ENCODE data around the gene IL12RB2. TPM values are rescaled to one million over a fixed set of nuclear protein-coding genes. Genes with fewer than 3 reads are reported as not detected.
"Not testable (repeated sequence)": the region's sequence is repeated elsewhere in the genome, so short reads cannot be mapped to it uniquely, and the experiment has no call there.

IL12RB2 gene
- total and polyA plus RNA-seq, 8 donors: 0.48 to 1.2 (median 0.69) TPM

- Histone ChIP-seq H3K4me1 (peaks cover 0 to 6% of the 10 kb centered on the region in 2 donors), H3K4me3 (no peak overlapping the region), H3K9me3 (no peaks in the 10 kb centered on the region), H3K27me3 (no peaks in the 10 kb centered on the region), H3K36me3 (peaks cover 0 to 95% of the 10 kb centered on the region in 2 donors), H3K27ac (no peak overlapping the region)
- peak; percentile 82 for ATAC-seq
- intact Hi-C loops (cut with DNase I): no loop called here
- TF ChIP-seq CTCF (IDR thresholded peaks at IDR 0.05): no peak
- no peak for DNase-seq
Observed at GRCh38 chr1:67414574-67414973, 106.9 kb downstream of the IL12RB2 start.

- ATAC-seq (no peak), DNase-seq (no peak)
- H3K4me3 ChIP-seq: no peak overlapping the region
- H3K9me3 ChIP-seq: no peaks in the 10 kb centered on the region
- no peak overlapping the region for H3K27ac ChIP-seq
- no peaks in the 10 kb centered on the region for H3K27me3 ChIP-seq
- peaks cover 0 to 95% of the 10 kb centered on the region in 2 donors for H3K36me3 ChIP-seq
- intact Hi-C loops (cut with DNase I): no loop called here
- no peak for TF ChIP-seq CTCF (IDR thresholded peaks at IDR 0.05)
- peaks cover 0 to 6% of the 10 kb centered on the region in 2 donors for H3K4me1 ChIP-seq
Observed at GRCh38 chr1:67415041-67415440, 107.4 kb downstream of the IL12RB2 start.

GRCh38 chr1:67417733-67418132 is 110.1 kb downstream of the IL12RB2 start:
- intact Hi-C loops (cut with DNase I); H3K27me3 ChIP-seq; DNase-seq; H3K4me1 ChIP-seq; H3K27ac ChIP-seq; ATAC-seq; H3K9me3 ChIP-seq; H3K4me3 ChIP-seq: not testable (repeated sequence)
- H3K36me3 ChIP-seq: peaks cover 6 to 98% of the 10 kb centered on the region in 2 donors

- Histone ChIP-seq H3K36me3 (peaks cover 6 to 99% of the 10 kb centered on the region in 2 donors), H3K4me3 (no peak overlapping the region), H3K9me3 (no peaks in the 10 kb centered on the region), H3K4me1 (peaks cover 6% of the 10 kb centered on the region in 2 donors), H3K27ac (no peak overlapping the region), H3K27me3 (no peaks in the 10 kb centered on the region)
- intact Hi-C loops (cut with DNase I): no loop called here
- no peak for DNase-seq
- no peak for ATAC-seq
- TF ChIP-seq CTCF (IDR thresholded peaks at IDR 0.05): no peak
Observed at GRCh38 chr1:67418839-67419586, 111.3 kb downstream of the IL12RB2 start.

GRCh38 chr1:67420835-67421492 is 113.3 kb downstream of the IL12RB2 start:
- peaks cover 6 to 99% of the 10 kb centered on the region in 2 donors for H3K36me3 ChIP-seq

More at GRCh38 chr1:67420835-67421492, 113.3 kb downstream of the IL12RB2 start:
- peaks cover 0 to 12% of the 10 kb centered on the region in 2 donors for H3K4me1 ChIP-seq
- H3K9me3 ChIP-seq: no peaks in the 10 kb centered on the region
- DNase-seq (no peak), ATAC-seq (no peak)
- intact Hi-C loops (cut with DNase I): no loop called here
- H3K4me3 ChIP-seq: no peak overlapping the region
- TF ChIP-seq CTCF (IDR thresholded peaks at IDR 0.05): no peak
- H3K27ac ChIP-seq: no peak overlapping the region
- H3K27me3 ChIP-seq: no peaks in the 10 kb centered on the region
